Neural cell (in vitro differentiated cells): ENCODE results near the gene GNAT3.

Experiments
- CTCF ChIP-seq: fragments of 450-650 bp; IDR thresholded peaks from 2 replicates; pipeline ENCODE4 v1.5.1; 2014; ENCODE audit warnings: antibody characterized with exemption, mild to moderate bottlenecking, moderate library complexity; ENCODE audit not compliant: poor library complexity, severe bottlenecking
- REST ChIP-seq: IDR thresholded peaks from 2 replicates; pipeline ENCODE4 v1.6.1; 2012; ENCODE audit warnings: borderline replicate concordance

- TF ChIP-seq CTCF (no peak), REST (no peak)
These were observed 3.4 kb downstream of the GNAT3 start for GRCh38 chr7:80508440-80508839.
